HG03064 (cell line): ENCODE results near the gene RARB.

Experiments used
- ATAC-seq: cut with Tn5 transposase; IDR thresholded peaks from one replicate; pipeline ENCODE4 v1.9.1; 2021; ENCODE audit warnings: low read depth; ENCODE audit not compliant: unreplicated experiment

The RARB gene

GRCh38 chr3:25537516-25537915 lies 109.5 kb downstream of the RARB start:
- ATAC-seq, result no peak

DNA sequence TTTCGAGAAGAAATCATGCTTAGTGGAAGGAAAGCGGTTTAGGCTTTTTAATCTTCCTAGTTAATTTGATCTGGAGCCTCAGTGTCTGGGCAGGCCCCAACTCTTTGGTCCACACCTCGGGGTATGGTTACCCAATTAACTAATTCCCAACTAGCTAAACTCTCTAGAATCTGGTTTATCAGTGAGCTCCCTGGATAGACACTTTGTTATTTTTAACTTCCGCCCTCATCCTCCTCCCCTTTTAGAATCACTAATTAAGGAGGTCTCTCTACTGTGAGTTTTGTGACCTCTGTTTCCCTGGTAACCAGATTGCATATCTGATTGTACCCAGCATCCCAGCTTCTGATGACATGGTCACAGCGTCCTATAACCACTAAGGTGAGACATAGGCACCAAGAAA lies 112.2 kb downstream of the RARB start:
- ATAC-seq, result no peak

DNA sequence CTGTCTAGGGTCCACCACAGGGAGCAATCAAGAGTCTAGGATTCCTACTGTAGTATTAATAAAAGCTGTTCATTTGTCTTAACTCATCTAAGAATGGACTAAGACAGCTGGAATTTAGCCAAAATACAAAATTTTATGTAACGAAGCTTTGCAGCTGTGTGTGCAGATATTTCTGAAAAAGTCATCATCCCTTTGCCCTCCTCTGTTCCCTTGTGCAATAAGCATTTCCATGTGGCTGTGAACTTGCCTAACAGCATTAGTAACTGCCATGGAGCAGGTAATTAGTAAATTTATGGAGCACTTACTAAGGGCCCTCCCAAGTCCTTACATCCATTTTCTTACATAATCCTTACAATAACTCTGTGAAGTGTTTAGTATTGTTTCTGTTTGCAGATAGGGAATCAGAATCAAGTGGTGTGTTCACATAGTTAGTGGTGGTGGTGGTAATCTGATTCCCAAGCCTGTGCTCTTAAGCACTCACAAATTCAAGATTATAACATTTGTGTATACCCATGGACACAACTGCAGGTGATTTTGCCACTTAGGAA lies 114.5 kb downstream of the RARB start:
- no peak for ATAC-seq

- ATAC-seq, result no peak
Measured at GRCh38 chr3:25547103-25547502, 119.0 kb downstream of the RARB start.

DNA sequence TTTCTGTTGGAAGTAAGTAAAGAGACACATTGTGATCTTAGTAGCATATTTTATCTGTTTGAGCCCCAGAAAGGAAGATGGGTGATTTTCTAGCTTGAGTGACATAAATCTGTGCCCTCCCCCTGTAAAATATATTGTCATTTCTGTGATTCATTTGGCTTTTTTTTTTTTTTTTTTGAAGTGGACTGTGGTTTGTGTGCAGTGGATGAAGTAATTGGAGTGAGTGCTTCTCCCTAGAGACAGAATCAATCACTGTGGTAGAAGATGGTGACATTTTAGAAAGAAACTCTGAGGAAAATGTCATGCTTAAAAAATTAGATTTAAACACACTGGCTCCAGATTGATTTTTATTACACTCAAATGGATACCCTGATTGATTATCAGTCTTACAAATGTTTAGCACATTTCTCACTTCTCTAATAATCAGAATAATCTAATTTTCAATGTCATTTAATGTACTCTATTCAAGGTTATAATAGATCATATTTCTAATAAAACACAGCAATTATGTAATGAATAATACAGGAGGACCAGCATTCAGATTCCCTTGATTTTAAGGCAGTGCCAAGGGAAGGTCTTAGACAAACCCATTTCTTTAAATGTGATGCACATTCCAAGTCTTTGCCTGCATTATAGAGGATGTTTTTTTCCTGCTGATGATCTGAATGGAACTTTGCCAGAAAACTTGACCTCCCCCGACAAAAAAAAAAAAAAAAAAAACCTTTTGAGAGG lies 120.0 kb downstream of the RARB start:
- no peak for ATAC-seq

GRCh38 chr3:25548836-25549235 lies 120.8 kb downstream of the RARB start:
- no peak for ATAC-seq

DNA sequence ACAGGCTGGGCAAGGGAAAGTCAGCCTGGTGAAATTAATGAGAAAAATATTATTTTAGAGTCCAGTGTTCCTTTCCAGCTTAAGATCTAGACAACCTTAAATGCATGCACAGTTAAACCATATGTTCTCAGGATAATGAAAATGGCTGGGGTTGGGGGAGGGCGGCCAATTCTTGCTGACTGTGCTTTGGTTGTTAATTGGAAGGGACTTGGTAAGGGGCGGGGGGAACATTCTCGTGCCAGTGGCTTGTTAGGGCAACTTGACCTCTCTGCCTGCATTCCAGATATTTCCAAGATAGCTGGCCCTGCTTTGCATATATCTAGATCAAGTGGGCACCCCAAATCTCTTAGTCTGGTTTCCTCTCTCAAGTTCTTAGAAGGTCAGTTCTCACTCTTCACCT lies 124.2 kb downstream of the RARB start:
- ATAC-seq, result no peak

DNA sequence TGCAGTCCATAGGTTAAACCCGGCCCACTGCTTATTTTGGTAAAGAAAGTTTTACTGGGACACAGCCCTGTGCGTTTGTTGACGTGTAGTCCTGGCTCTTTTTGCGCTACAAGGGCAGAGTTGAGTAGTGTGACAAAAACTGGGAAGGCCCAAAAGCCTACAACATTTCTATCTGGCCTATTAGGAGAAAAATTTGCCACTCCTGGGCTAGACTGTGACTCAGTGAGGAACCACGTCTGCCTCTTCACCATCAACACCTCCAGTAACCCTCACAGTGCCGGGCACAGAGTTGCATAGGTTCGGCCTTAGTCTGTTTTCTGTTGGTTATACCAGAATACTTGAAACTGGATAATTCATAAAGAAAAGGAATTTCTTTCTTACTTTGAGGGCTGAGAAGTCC lies 126.3 kb downstream of the RARB start:
- no peak for ATAC-seq

GRCh38 chr3:25555695-25556437 lies 127.8 kb downstream of the RARB start:
- no peak for ATAC-seq

DNA sequence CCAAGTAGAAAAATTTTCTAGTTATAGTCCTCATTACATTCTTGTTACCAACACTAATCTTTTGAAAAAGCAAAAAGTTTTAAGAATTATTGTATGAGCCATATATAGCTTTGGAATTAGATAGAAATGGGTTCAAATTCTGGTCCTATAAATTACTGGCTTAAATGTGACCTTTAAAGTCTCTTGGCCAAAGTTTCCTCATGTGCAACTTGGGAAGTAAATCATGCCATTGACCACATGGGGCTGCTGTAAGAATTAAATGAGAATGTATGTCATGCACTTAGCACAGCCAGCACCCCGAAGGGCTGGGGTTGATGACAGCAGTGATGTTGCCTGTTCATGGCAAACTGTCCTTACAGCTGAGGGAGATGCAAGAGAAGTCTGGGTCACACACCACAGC lies 128.4 kb downstream of the RARB start:
- no peak for ATAC-seq

- no peak for ATAC-seq
Measured at GRCh38 chr3:25557694-25558093, 129.6 kb downstream of the RARB start.

GRCh38 chr3:25558121-25558520 lies 130.1 kb downstream of the RARB start:
- ATAC-seq, result no peak

- no peak for ATAC-seq
Measured at GRCh38 chr3:25558796-25559195, 130.7 kb downstream of the RARB start.

DNA sequence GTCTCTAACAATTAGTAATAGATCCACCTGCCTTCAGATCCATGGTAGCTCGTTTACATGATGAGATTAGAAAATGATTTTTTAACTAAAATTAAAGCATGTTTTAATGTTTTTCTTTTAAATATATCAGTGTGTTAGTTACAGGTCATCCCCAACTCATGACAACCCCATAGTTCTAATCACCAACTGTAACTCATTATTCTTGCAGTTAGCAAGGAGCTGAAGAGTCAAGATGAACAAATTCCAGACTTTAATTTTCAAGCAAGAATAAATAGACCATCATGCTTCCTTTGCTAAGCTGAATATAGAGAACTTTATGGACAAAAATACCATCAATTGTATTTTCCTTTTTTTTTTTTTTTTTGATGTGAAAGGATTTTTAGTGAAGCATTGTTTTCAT lies 135.5 kb downstream of the RARB start:
- ATAC-seq, result no peak

DNA sequence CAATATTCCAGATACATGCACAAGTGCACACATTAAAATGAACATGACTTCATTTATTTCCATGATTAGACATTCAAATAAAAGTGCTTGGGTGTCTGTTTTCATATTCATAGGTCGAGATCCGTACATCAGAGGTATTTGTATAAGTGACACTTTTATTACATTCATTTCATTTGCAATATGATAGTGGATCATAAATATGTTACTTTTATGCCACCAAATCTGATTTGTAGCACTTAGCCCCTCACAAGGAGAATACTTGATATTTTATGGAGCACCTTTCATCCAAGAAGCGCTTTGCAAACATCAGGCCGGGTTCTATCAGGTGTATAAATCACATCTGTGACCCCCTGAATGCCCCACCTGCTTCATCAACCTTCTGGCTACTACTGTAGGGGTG lies 136.0 kb downstream of the RARB start:
- no peak for ATAC-seq

DNA sequence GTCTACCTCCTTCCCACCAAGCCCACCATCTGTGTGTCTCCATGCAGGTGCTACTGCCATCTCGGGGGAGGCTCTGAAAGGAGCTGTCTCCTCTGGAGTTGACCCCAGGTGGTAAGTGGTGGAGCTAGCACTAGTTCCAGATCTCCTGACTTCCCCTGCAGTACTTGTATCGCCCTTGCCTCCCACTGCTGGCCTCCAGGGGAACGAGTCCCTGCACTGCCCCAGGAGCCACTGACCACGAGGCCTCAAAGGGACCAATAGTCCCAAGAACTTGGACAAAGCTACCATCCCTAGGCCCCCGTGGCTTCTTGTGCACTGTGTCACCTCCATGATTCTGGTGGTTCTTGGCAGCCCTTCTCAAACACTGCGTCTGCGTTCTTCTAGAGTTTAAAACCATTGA lies 137.7 kb downstream of the RARB start:
- no peak for ATAC-seq

- no peak for ATAC-seq
Measured at GRCh38 chr3:25566358-25566920, 138.4 kb downstream of the RARB start.

- no peak for ATAC-seq
Measured at GRCh38 chr3:25567388-25567787, 139.3 kb downstream of the RARB start.

GRCh38 chr3:25567806-25568524 lies 139.9 kb downstream of the RARB start:
- no peak for ATAC-seq

DNA sequence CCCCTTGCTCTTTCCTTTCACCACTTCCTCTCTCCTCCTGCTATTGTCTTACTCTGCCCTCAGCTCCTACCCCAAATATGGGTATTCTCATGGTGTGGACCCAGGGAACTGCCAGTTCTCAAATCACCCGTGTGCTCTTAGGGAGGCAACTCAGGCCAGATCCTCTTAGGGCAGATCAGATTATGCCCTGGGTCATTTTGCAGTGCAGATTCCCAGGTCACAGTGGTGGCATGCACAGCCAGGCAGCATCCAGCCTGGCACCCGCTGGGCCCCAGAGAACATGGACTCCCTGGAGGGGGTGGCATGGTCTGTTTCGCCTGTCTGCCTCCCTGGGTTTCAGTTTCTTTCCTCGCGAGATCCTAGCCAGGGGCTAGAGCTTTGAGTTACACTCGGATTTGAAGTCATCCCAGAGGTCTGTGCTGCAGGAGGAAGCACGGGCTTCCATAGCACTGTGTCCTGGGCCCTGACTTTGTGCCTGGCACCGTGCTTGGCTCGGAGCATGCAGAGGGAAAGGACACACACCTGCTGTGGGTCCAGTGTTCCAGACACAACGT lies 140.5 kb downstream of the RARB start:
- no peak for ATAC-seq

GRCh38 chr3:25571285-25571684 lies 143.2 kb downstream of the RARB start:
- no peak for ATAC-seq
